ENCODE data around the gene SLC4A2. TPM values are rescaled to one million over a fixed set of nuclear protein-coding genes. Genes with fewer than 3 reads are reported as not detected.

The SLC4A2 gene
- total and polyA plus RNA-seq, 2 experiments from 2014 or later = 167 to 188 TPM

DNA sequence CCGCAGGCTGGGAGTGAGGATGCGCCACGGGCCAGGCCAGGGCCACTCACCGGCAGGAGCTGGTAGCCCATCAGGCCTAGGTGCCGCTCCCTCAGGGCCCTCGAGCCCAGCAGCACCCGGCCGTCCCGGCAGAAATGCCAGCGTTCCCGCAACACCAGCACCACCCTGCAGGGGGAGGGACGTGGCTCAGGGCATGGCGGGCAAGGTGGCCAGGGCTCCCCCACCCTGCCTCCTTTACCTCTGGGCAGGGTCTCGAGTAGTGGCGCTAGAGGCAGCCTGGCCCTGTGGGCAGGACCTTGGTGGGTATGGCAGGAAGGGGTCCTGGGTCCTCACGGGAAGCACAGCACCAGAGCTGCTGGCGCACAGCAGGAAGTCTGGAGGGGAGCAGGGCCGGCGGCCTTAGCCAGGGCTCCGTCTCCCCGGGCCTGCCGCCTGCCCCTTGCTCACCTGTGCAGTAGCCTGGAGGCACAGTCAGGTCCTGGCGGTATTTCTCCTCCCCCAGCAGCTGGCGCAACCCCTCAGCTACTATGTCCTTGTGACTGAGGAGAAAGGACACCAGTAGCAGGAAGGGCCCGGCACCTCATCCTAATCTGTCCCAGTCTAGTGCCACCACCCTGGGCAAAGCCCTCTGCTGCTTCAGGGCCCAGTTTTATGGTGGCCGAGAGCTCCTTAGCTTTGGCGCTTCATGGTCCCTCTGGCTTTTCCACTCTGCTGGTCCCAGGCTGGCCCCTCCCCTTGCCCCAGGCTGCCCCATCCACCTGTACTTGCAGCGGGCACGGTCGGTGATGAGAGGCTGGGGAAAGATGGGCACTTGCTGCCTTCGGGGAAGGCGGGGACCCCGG lies 17.7 kb downstream of the SLC4A2 start:
- no peaks in the 10 kb centered on the region for H3K27me3 ChIP-seq
- no peak for DNase-seq (ENCODE audit: low spot score)
- no peaks in the 10 kb centered on the region for H4K20me1 ChIP-seq (ENCODE audit: insufficient read depth, poor library complexity, severe bottlenecking)
- H2AFZ ChIP-seq = no peak overlapping the region
- peaks cover 34% of the 10 kb centered on the region for H3K4me1 ChIP-seq (ENCODE audit: insufficient read depth)
- H3K4me3 ChIP-seq = no peak overlapping the region
- WGBS (ENCODE audit: low lambda C conversion rate, missing lambda C conversion rate) = 89% methylated on average over 32 of the region's 33 CpGs
- peak overlapping the region; percentile 55 for H3K27ac ChIP-seq
- H3K9me2 ChIP-seq (replicated peaks; ENCODE audit: insufficient read depth) = no peaks in the 10 kb centered on the region
- no peak overlapping the region for H3K4me2 ChIP-seq
- peak; percentile 10 for TF ChIP-seq CTCF (IDR thresholded peaks at IDR 0.05; ENCODE audit: poor library complexity)
- TF ChIP-seq EZH2 (IDR thresholded peaks at IDR 0.05; ENCODE audit: borderline replicate concordance) = no peak
- no peak for TF ChIP-seq EZH2phosphoT487 (IDR thresholded peaks at IDR 0.05; ENCODE audit: low read depth, severe bottlenecking, unreplicated experiment)
- no peaks in the 10 kb centered on the region for H3K36me3 ChIP-seq (replicated peaks; ENCODE audit: insufficient read depth, low read depth)
- peaks cover 28% of the 10 kb centered on the region for H3K79me2 ChIP-seq
- no peaks in the 10 kb centered on the region for H3K9me3 ChIP-seq (ENCODE audit: low read depth)

- no peak overlapping the region for H3K4me2 ChIP-seq
- H3K27ac ChIP-seq = peak overlapping the region; percentile 55
These were observed 18.4 kb downstream of the SLC4A2 start for GRCh38 chr7:151077705-151078232.

DNA sequence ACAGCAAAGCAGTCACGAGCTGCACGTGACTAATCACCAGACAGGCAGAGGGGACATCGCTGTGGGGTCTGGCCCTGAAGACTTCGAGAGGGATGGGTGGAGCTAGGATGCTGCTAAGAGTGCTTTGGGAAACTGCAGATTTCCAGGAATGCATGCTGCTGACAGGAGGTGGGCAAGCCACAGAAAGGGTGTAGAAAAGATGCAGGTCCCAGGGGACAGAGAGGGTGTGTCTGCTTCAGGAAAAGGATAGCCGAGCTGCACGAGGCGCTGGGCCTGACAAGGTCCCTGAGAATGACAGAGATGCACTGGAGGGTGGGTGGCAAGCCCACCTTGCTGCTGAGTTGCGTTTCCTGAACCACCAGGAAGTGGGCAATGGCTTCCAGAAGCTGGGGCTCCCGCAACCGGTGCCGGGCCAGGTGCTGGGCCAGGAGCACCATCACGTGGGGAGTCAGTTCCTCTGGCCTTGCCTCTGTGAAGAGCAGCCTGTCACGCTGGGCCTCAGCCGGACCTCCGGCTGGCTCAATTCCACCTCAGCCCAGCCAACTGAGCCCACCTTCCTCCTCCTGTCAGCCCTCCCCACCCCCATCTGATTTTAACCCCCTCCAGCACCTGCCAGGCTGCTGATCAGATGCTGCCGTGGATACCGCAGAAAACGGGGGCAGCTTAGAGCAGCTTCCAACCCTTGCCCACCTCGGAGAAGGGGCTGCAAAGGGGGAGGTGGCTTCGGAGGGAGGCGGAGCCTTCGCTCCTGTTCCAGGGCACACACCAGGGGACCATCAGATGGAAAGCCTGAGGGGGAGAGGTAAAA lies 19.0 kb downstream of the SLC4A2 start:
- Histone ChIP-seq H3K79me2 (peaks cover 39% of the 10 kb centered on the region), H3K27me3 (no peaks in the 10 kb centered on the region), H3K9me2 (replicated peaks; ENCODE audit: insufficient read depth) (no peaks in the 10 kb centered on the region), H3K36me3 (replicated peaks; ENCODE audit: insufficient read depth, low read depth) (no peaks in the 10 kb centered on the region), H3K4me2 (peak overlapping the region; percentile 96), H4K20me1 (ENCODE audit: insufficient read depth, poor library complexity, severe bottlenecking) (no peaks in the 10 kb centered on the region), H2AFZ (no peak overlapping the region), H3K27ac (peak overlapping the region; percentile 97), H3K4me1 (ENCODE audit: insufficient read depth) (peaks cover 41% of the 10 kb centered on the region), H3K4me3 (no peak overlapping the region), H3K9me3 (ENCODE audit: low read depth) (no peaks in the 10 kb centered on the region)
- WGBS (ENCODE audit: low lambda C conversion rate, missing lambda C conversion rate) = 68% methylated on average over 22 of the region's 22 CpGs
- peak; percentile 73 for DNase-seq (ENCODE audit: low spot score)
- no peak for TF ChIP-seq EZH2phosphoT487 (IDR thresholded peaks at IDR 0.05; ENCODE audit: low read depth, severe bottlenecking, unreplicated experiment)
- no peak for TF ChIP-seq EZH2 (IDR thresholded peaks at IDR 0.05; ENCODE audit: borderline replicate concordance)
- TF ChIP-seq CTCF (IDR thresholded peaks at IDR 0.05; ENCODE audit: poor library complexity) = no peak

More at GRCh38 chr7:151077705-151078232, 18.4 kb downstream of the SLC4A2 start:
- H3K36me3 ChIP-seq (replicated peaks; ENCODE audit: insufficient read depth, low read depth) = no peaks in the 10 kb centered on the region
- H4K20me1 ChIP-seq (ENCODE audit: insufficient read depth, poor library complexity, severe bottlenecking) = no peaks in the 10 kb centered on the region
- no peaks in the 10 kb centered on the region for H3K9me2 ChIP-seq (replicated peaks; ENCODE audit: insufficient read depth)
- no peak for TF ChIP-seq EZH2phosphoT487 (IDR thresholded peaks at IDR 0.05; ENCODE audit: low read depth, severe bottlenecking, unreplicated experiment)
- no peak for TF ChIP-seq CTCF (IDR thresholded peaks at IDR 0.05; ENCODE audit: poor library complexity)
- TF ChIP-seq EZH2 (IDR thresholded peaks at IDR 0.05; ENCODE audit: borderline replicate concordance) = no peak
- H3K27me3 ChIP-seq = no peaks in the 10 kb centered on the region
- no peaks in the 10 kb centered on the region for H3K9me3 ChIP-seq (ENCODE audit: low read depth)
- WGBS (ENCODE audit: low lambda C conversion rate, missing lambda C conversion rate) = 87% methylated on average over 10 of the region's 10 CpGs
- no peak overlapping the region for H2AFZ ChIP-seq
- peaks cover 41% of the 10 kb centered on the region for H3K4me1 ChIP-seq (ENCODE audit: insufficient read depth)
- H3K4me3 ChIP-seq = no peak overlapping the region
- DNase-seq (ENCODE audit: low spot score) = no peak
- peaks cover 35% of the 10 kb centered on the region for H3K79me2 ChIP-seq

All from hepatocyte (in vitro differentiated cells).